WTC11 (cell line): ENCODE results near the gene SLC24A3.

Source experiments
- CREB1 ChIP-seq: sonication (generic); formaldehyde crosslinking; IDR thresholded peaks from 2 replicates; pipeline ENCODE4 v1.8.0; 2023; ENCODE audit warnings: mild to moderate bottlenecking, missing genetic modification reagents
- GRHL2 ChIP-seq: fragments of 250-450 bp; sonication (Bioruptor Pico); IDR thresholded peaks from 2 replicates; pipeline ENCODE4 v1.8.0; 2022; ENCODE audit warnings: mild to moderate bottlenecking, moderate library complexity; ENCODE audit not compliant: insufficient replicate concordance, severe bottlenecking
- IRF2 ChIP-seq: sonication (generic); formaldehyde crosslinking; IDR thresholded peaks from 2 replicates; pipeline ENCODE4 v1.8.0; 2022; ENCODE audit warnings: low read depth, missing genetic modification reagents, borderline replicate concordance
- JUN ChIP-seq: sonication (generic); formaldehyde crosslinking; IDR thresholded peaks from 2 replicates; pipeline ENCODE4 v1.8.0; 2023; ENCODE audit warnings: mild to moderate bottlenecking, missing genetic modification reagents
- MYBL2 ChIP-seq: sonication (generic); formaldehyde crosslinking; IDR thresholded peaks from 2 replicates; pipeline ENCODE4 v1.8.1; 2023; ENCODE audit warnings: mild to moderate bottlenecking, moderate library complexity, missing genetic modification reagents
- NR2C2 ChIP-seq: sonication (generic); formaldehyde crosslinking; IDR thresholded peaks from 2 replicates; pipeline ENCODE4 v1.8.0; 2022; ENCODE audit warnings: mild to moderate bottlenecking, missing genetic modification reagents
- NR3C1 ChIP-seq: sonication (generic); formaldehyde crosslinking; conservative IDR thresholded peaks from 2 replicates; pipeline ENCODE4 v1.8.1; 2023; ENCODE audit warnings: low read depth, mild to moderate bottlenecking, missing genetic modification reagents
- RELA ChIP-seq: sonication (generic); formaldehyde crosslinking; IDR thresholded peaks from 2 replicates; pipeline ENCODE4 v1.8.1; 2022; ENCODE audit warnings: missing genetic modification reagents, mild to moderate bottlenecking, borderline replicate concordance
- TF ChIP-seq, protein P1 (sequence below): fragments of 200-600 bp; IDR thresholded peaks from 2 replicates; pipeline ENCODE4 v1.8.0; 2022; ENCODE audit warnings: antibody characterized with exemption
- TF ChIP-seq, protein P2 (sequence below): sonication (generic); formaldehyde crosslinking; conservative IDR thresholded peaks from 2 replicates; pipeline ENCODE4 v1.8.1; 2023; ENCODE audit warnings: mild to moderate bottlenecking, low read depth, missing genetic modification reagents, moderate library complexity
- TF ChIP-seq, protein P3 (sequence below): sonication (generic); formaldehyde crosslinking; conservative IDR thresholded peaks from 2 replicates; pipeline ENCODE4 v1.8.1; 2022; ENCODE audit warnings: mild to moderate bottlenecking, missing genetic modification reagents
- TF ChIP-seq, protein P4 (sequence below): sonication (generic); formaldehyde crosslinking; IDR thresholded peaks from 2 replicates; pipeline ENCODE4 v1.8.1; 2023; ENCODE audit warnings: mild to moderate bottlenecking, missing genetic modification reagents, moderate library complexity
- TF ChIP-seq, protein P5 (sequence below): fragments of 250-450 bp; sonication (Bioruptor Pico); IDR thresholded peaks from 2 replicates; pipeline ENCODE4 v1.9.0; 2021; ENCODE audit warnings: mild to moderate bottlenecking, borderline replicate concordance
- TF ChIP-seq, protein P6 (sequence below): sonication (generic); formaldehyde crosslinking; IDR thresholded peaks from 2 replicates; pipeline ENCODE4 v1.8.1; 2023; ENCODE audit warnings: mild to moderate bottlenecking, missing genetic modification reagents

DNA sequence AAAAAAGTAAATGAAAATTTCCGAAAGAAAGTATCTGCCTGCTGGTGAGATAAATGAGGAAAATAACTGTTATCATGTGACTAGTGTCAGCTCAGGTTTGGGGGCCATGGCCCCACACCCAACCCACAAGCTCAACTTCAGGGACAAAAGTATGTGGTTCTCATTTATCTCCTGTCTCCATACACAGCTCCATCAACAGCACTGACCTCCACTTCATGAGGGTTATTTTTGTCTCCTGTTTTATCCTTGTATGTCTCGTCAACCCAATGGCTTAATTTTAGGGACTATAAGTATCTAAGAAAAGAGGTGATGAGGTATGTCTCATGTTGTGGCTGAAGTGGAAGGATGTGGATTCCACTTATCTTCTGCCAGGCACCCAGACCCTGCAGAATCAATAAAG, 274.0 kb downstream of the SLC24A3 start:
- TF ChIP-seq, protein P1, sequence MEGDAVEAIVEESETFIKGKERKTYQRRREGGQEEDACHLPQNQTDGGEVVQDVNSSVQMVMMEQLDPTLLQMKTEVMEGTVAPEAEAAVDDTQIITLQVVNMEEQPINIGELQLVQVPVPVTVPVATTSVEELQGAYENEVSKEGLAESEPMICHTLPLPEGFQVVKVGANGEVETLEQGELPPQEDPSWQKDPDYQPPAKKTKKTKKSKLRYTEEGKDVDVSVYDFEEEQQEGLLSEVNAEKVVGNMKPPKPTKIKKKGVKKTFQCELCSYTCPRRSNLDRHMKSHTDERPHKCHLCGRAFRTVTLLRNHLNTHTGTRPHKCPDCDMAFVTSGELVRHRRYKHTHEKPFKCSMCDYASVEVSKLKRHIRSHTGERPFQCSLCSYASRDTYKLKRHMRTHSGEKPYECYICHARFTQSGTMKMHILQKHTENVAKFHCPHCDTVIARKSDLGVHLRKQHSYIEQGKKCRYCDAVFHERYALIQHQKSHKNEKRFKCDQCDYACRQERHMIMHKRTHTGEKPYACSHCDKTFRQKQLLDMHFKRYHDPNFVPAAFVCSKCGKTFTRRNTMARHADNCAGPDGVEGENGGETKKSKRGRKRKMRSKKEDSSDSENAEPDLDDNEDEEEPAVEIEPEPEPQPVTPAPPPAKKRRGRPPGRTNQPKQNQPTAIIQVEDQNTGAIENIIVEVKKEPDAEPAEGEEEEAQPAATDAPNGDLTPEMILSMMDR: no peak
- TF ChIP-seq, protein P2, sequence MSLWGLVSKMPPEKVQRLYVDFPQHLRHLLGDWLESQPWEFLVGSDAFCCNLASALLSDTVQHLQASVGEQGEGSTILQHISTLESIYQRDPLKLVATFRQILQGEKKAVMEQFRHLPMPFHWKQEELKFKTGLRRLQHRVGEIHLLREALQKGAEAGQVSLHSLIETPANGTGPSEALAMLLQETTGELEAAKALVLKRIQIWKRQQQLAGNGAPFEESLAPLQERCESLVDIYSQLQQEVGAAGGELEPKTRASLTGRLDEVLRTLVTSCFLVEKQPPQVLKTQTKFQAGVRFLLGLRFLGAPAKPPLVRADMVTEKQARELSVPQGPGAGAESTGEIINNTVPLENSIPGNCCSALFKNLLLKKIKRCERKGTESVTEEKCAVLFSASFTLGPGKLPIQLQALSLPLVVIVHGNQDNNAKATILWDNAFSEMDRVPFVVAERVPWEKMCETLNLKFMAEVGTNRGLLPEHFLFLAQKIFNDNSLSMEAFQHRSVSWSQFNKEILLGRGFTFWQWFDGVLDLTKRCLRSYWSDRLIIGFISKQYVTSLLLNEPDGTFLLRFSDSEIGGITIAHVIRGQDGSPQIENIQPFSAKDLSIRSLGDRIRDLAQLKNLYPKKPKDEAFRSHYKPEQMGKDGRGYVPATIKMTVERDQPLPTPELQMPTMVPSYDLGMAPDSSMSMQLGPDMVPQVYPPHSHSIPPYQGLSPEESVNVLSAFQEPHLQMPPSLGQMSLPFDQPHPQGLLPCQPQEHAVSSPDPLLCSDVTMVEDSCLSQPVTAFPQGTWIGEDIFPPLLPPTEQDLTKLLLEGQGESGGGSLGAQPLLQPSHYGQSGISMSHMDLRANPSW (CRISPR knock-in tag): no peak
- TF ChIP-seq NR3C1 (no peak), MYBL2 (no peak), CREB1 (no peak), JUN (no peak), RELA (CRISPR knock-in tag) (no peak), NR2C2 (no peak), GRHL2 (no peak), IRF2 (CRISPR knock-in tag) (no peak)
- TF ChIP-seq, protein P3, sequence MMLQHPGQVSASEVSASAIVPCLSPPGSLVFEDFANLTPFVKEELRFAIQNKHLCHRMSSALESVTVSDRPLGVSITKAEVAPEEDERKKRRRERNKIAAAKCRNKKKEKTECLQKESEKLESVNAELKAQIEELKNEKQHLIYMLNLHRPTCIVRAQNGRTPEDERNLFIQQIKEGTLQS (CRISPR knock-in tag): no peak
- TF ChIP-seq, protein P4, sequence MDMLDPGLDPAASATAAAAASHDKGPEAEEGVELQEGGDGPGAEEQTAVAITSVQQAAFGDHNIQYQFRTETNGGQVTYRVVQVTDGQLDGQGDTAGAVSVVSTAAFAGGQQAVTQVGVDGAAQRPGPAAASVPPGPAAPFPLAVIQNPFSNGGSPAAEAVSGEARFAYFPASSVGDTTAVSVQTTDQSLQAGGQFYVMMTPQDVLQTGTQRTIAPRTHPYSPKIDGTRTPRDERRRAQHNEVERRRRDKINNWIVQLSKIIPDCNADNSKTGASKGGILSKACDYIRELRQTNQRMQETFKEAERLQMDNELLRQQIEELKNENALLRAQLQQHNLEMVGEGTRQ (CRISPR knock-in tag): no peak
- TF ChIP-seq, protein P5, sequence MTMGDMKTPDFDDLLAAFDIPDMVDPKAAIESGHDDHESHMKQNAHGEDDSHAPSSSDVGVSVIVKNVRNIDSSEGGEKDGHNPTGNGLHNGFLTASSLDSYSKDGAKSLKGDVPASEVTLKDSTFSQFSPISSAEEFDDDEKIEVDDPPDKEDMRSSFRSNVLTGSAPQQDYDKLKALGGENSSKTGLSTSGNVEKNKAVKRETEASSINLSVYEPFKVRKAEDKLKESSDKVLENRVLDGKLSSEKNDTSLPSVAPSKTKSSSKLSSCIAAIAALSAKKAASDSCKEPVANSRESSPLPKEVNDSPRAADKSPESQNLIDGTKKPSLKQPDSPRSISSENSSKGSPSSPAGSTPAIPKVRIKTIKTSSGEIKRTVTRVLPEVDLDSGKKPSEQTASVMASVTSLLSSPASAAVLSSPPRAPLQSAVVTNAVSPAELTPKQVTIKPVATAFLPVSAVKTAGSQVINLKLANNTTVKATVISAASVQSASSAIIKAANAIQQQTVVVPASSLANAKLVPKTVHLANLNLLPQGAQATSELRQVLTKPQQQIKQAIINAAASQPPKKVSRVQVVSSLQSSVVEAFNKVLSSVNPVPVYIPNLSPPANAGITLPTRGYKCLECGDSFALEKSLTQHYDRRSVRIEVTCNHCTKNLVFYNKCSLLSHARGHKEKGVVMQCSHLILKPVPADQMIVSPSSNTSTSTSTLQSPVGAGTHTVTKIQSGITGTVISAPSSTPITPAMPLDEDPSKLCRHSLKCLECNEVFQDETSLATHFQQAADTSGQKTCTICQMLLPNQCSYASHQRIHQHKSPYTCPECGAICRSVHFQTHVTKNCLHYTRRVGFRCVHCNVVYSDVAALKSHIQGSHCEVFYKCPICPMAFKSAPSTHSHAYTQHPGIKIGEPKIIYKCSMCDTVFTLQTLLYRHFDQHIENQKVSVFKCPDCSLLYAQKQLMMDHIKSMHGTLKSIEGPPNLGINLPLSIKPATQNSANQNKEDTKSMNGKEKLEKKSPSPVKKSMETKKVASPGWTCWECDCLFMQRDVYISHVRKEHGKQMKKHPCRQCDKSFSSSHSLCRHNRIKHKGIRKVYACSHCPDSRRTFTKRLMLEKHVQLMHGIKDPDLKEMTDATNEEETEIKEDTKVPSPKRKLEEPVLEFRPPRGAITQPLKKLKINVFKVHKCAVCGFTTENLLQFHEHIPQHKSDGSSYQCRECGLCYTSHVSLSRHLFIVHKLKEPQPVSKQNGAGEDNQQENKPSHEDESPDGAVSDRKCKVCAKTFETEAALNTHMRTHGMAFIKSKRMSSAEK: no peak
- TF ChIP-seq, protein P6, sequence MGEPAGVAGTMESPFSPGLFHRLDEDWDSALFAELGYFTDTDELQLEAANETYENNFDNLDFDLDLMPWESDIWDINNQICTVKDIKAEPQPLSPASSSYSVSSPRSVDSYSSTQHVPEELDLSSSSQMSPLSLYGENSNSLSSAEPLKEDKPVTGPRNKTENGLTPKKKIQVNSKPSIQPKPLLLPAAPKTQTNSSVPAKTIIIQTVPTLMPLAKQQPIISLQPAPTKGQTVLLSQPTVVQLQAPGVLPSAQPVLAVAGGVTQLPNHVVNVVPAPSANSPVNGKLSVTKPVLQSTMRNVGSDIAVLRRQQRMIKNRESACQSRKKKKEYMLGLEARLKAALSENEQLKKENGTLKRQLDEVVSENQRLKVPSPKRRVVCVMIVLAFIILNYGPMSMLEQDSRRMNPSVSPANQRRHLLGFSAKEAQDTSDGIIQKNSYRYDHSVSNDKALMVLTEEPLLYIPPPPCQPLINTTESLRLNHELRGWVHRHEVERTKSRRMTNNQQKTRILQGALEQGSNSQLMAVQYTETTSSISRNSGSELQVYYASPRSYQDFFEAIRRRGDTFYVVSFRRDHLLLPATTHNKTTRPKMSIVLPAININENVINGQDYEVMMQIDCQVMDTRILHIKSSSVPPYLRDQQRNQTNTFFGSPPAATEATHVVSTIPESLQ (CRISPR knock-in tag): no peak
